GM12878 (cell line): Measurements from ENCODE around the gene CEACAM5. TPM values are rescaled to one million over a fixed set of nuclear protein-coding genes. Genes with fewer than 3 reads are reported as not detected.

Source experiments
- ATAC-seq: fragments of 200-7000 bp; cut with Tn5 transposase; 3 replicates; pipeline ENCODE4 v1.9.1; 2020; ENCODE audit warnings: mild to moderate bottlenecking, moderate library complexity
- BruUV-seq: library from RNA; stranded (reverse); fragments of 400-500 nt; replicated peaks from 2 replicates; lab custom pipeline; 2021; lab: Mats Ljungman, UMichigan
- CTCF ChIA-PET: fragments of 300-600 bp; sonication (Branson Sonifier 250); formaldehyde crosslinking; extraction: SDS; loops from one replicate; lab custom pipeline; 2021; ENCODE audit warnings: inconsistent platforms; lab: Yijun Ruan, JAX
- POLR2A ChIA-PET: fragments of 350-600 bp; formaldehyde crosslinking; extraction: SDS; loops from one replicate; lab custom pipeline; 2021; ENCODE audit warnings: inconsistent platforms; lab: Charles Lee
- RAD21 ChIA-PET: fragments of 300-600 bp; sonication (Branson Sonifier 250); formaldehyde crosslinking; loops from one replicate; lab custom pipeline; 2023; ENCODE audit warnings: antibody characterized with exemption; ENCODE audit not compliant: unreplicated experiment; lab: Charles Lee
- SMC1A ChIA-PET: fragments of 300-600 bp; sonication (Branson Sonifier 250); formaldehyde crosslinking; loops from one replicate; lab custom pipeline; 2023; ENCODE audit not compliant: unreplicated experiment, uncharacterized antibody; lab: Charles Lee
- DNase-seq: peaks from one replicate; pipeline ENCODE4 v3.0.0-alpha.2; 2011; ENCODE audit warnings: low read depth, low spot score
- FAIRE-seq: peaks from 3 replicates; lab custom pipeline; 2011; peaks lifted over from hg19 to GRCh38; lab: Jason Lieb, UNC
- H2AFZ ChIP-seq: 2 replicates; pipeline ENCODE4 v1.6.0; 2011; ENCODE audit warnings: low read depth, low read length, control low read depth; ENCODE audit not compliant: control insufficient read depth
- H3K27ac ChIP-seq: 2 replicates; pipeline ENCODE4 v1.5.1; 2011; ENCODE audit warnings: control low read depth; ENCODE audit not compliant: control insufficient read depth, insufficient read depth
- H3K27me3 ChIP-seq, 2 experiments: replicated peaks in 1 of 2; 2 replicates each; pipeline versions ENCODE4 v1.6.0 to v1.6.1; 2011; ENCODE audit warnings: low read length in 1 of 2; ENCODE audit not compliant: control insufficient read depth in 2 of 2, insufficient read depth in 2 of 2
- H3K36me3 ChIP-seq, 2 experiments: 2 replicates each; pipeline ENCODE4 v1.5.1; 2011; ENCODE audit warnings: low read length in 1 of 2; ENCODE audit not compliant: control insufficient read depth in 2 of 2, insufficient read depth in 2 of 2
- H3K4me1 ChIP-seq: 2 replicates; pipeline ENCODE4 v1.6.1; 2011; ENCODE audit warnings: mild to moderate bottlenecking, low read length, moderate library complexity, mixed read lengths; ENCODE audit not compliant: control insufficient read depth, insufficient read depth
- H3K4me2 ChIP-seq: 2 replicates; pipeline ENCODE4 v1.6.0; 2011; ENCODE audit warnings: control low read depth; ENCODE audit not compliant: control insufficient read depth, insufficient read depth
- H3K4me3 ChIP-seq: fragments of 200-600 bp; sonication (generic); 2 replicates; pipeline ENCODE4 v1.5.1; 2016
- H3K79me2 ChIP-seq: 2 replicates; pipeline ENCODE4 v1.6.0; 2011; ENCODE audit warnings: low read length; ENCODE audit not compliant: control insufficient read depth, insufficient read depth
- H3K9ac ChIP-seq: 2 replicates; pipeline ENCODE4 v1.8.0; 2011; ENCODE audit warnings: low read length, control low read depth, mixed read lengths; ENCODE audit not compliant: control insufficient read depth, insufficient read depth
- H3K9me3 ChIP-seq: replicated peaks from 3 replicates; pipeline ENCODE4 v1.5.1; 2011; ENCODE audit warnings: mild to moderate bottlenecking, low read length; ENCODE audit not compliant: control insufficient read depth, insufficient read depth
- H4K20me1 ChIP-seq: 2 replicates; pipeline ENCODE4 v1.6.0; 2011; ENCODE audit not compliant: control insufficient read depth, insufficient read depth
- ASH2L ChIP-seq: fragments of 300-600, 200-600 bp; sonication (generic); IDR thresholded peaks from 2 replicates; pipeline ENCODE4 v1.6.1; 2017; ENCODE audit warnings: low read depth, mild to moderate bottlenecking, borderline replicate concordance
- EZH2 ChIP-seq: IDR thresholded peaks from 2 replicates; pipeline ENCODE4 v1.6.1; 2012; ENCODE audit warnings: low read depth, mild to moderate bottlenecking, control low read depth, inconsistent platforms, low read length, borderline replicate concordance; ENCODE audit not compliant: control insufficient read depth
- HDAC2 ChIP-seq: fragments of 200-600 bp; sonication (generic); IDR thresholded peaks from 2 replicates; pipeline ENCODE4 v1.6.1; 2017
- IKZF1 ChIP-seq: fragments of 450-650 bp; conservative IDR thresholded peaks from 2 replicates; pipeline ENCODE4 v1.6.1; 2017; ENCODE audit warnings: antibody characterized with exemption, mild to moderate bottlenecking
- JUNB ChIP-seq: IDR thresholded peaks from 2 replicates; pipeline ENCODE4 v1.6.1; 2016; ENCODE audit warnings: antibody characterized with exemption, mild to moderate bottlenecking
- LARP7 ChIP-seq: fragments of 450-650 bp; IDR thresholded peaks from 2 replicates; pipeline ENCODE4 v1.6.1; 2017; ENCODE audit warnings: mild to moderate bottlenecking
- MAX ChIP-seq: IDR thresholded peaks from 2 replicates; pipeline ENCODE4 v1.6.1; 2012; ENCODE audit warnings: low read depth, low read length, improper control_type of control experiment
- NFYA ChIP-seq: IDR thresholded peaks from 2 replicates; pipeline ENCODE4 v1.6.1; 2011; ENCODE audit warnings: low read depth, mild to moderate bottlenecking, low read length, improper control_type of control experiment, borderline replicate concordance
- SMAD1 ChIP-seq: fragments of 450-650 bp; IDR thresholded peaks from 2 replicates; pipeline ENCODE4 v1.6.1; 2018; ENCODE audit warnings: mild to moderate bottlenecking, low read depth; ENCODE audit not compliant: partially characterized antibody
- STAT3 ChIP-seq: IDR thresholded peaks from 2 replicates; pipeline ENCODE4 v1.6.1; 2011; ENCODE audit warnings: low read depth, low read length, improper control_type of control experiment
- TCF12 ChIP-seq: IDR thresholded peaks from 2 replicates; pipeline ENCODE4 v1.6.1; 2011; ENCODE audit warnings: low read depth, mild to moderate bottlenecking, low read length
- ZNF274 ChIP-seq: IDR thresholded peaks from one replicate; pipeline ENCODE4 v1.8.0; 2011; ENCODE audit not compliant: insufficient read length, insufficient read depth
- ZSCAN29 ChIP-seq: fragments of 450-650 bp; IDR thresholded peaks from 2 replicates; pipeline ENCODE4 v1.6.1; 2017; ENCODE audit warnings: mild to moderate bottlenecking, moderate library complexity
- WGBS: methylation state at CpG from one replicate; pipeline ENCODE4 v1.1.6; 2016; ENCODE audit warnings: low lambda C conversion rate; ENCODE audit not compliant: insufficient replicate concordance, insufficient coverage; ENCODE audit errors: missing lambda C conversion rate; 5-methylcytosine and 5-hydroxymethylcytosine counted together
- in situ Hi-C: fragments of 300-500 bp; cut with MboI; formaldehyde crosslinking; loops from 9 replicates; pipeline ENCODE4 v1.14.3; 2018; ENCODE audit warnings: mixed read lengths
- intact Hi-C: fragments of 100-400 bp; cut with micrococcal nuclease; formaldehyde crosslinking; loops from one replicate; pipeline ENCODE4 v1.14.2; 2022; ENCODE audit not compliant: unreplicated experiment
- polyA plus RNA-seq, 11 experiments: library from polyadenylated mRNA; depleted of rRNA in 4 of 11; unstranded in 6 of 11; stranded (reverse) in 5 of 11; fragments of >200 nt; fragmentation: Nextera tagmentation in 4 of 11; fragmentation: Illumina TruSeq in 1 of 11; extraction: Ambion mirVana in 4 of 11; extraction: Trizol in 1 of 11; gene quantifications; 1 replicate in 1 of 11; 2 replicates in 10 of 11; pipeline versions ENCODE4 v1.2.1 to v1.2.3, GENCODE V29; 2011 to 2016; ENCODE audit warnings: inconsistent platforms in 2 of 11, missing spikeins in 2 of 11, low read depth in 1 of 11
- total RNA-seq, 4 experiments: library from RNA; depleted of rRNA in 3 of 4; stranded (reverse); fragments of >200 nt in 3 of 4; fragmentation: Illumina TruSeq in 1 of 4; extraction: Trizol in 1 of 4; gene quantifications; 2 replicates each; pipeline versions ENCODE4 v1.2.1 to v1.2.3, GENCODE V29; 2013 to 2021
- TF ChIP-seq, protein P1 (sequence below): fragments of 150-350 bp; IDR thresholded peaks from 2 replicates; pipeline ENCODE4 v1.6.1; 2014; ENCODE audit warnings: mild to moderate bottlenecking, low read depth, low read length
- TF ChIP-seq, protein P2 (sequence below): IDR thresholded peaks from 2 replicates; pipeline ENCODE4 v1.6.1; 2011; ENCODE audit warnings: mild to moderate bottlenecking, low read depth, low read length, moderate library complexity; ENCODE audit not compliant: insufficient replicate concordance

Gene CEACAM5
- total and polyA plus RNA-seq, 10 of the 15 experiments (the other 5 are each of a cell fraction or from before 2014, with no cell fraction given) = 0.38 TPM; not detected in 9

- ChIA-PET RAD21 (interaction anchor here (0.7 kb wide), 1 partner anchor 16 kb away, joined by 3 read pairs; no protein-coding TSS in a partner anchor), SMC1A (interaction anchor here (1.2 kb wide), 1 partner anchor 46 kb away, joined by 3 read pairs; no protein-coding TSS in a partner anchor), CTCF (interaction anchor here (1.0 to 8.1 kb wide), 4 partner anchors 19 to 107 kb away, joined by 3 to 72 read pairs (median 4); no protein-coding TSS in a partner anchor), POLR2A (no interaction called here)
- Histone ChIP-seq H3K27ac (no peak within 1 kb of the TSS), H3K27me3 (no peaks in the 10 kb centered on the region), H3K9ac (no peak within 1 kb of the TSS), H3K9me3 (no peaks in the 10 kb centered on the region), H3K4me1 (no peaks in the 10 kb centered on the region), H3K36me3 (no peaks in the 10 kb centered on the region), H4K20me1 (no peaks in the 10 kb centered on the region), H2AFZ (no peak within 1 kb of the TSS), H3K4me2 (no peak within 1 kb of the TSS), H3K4me3 (no peak within 1 kb of the TSS), H3K79me2 (no peaks in the 10 kb centered on the region)
- ATAC-seq = no peak
- no peak for FAIRE-seq
- in situ Hi-C loops (no loop called here), intact Hi-C loops (no loop called here)
- DNase-seq = no peak
- BruUV-seq = no TSS peak
- 22% methylated on average over 1 of the region's 1 CpG for WGBS
- TF ChIP-seq TCF12 (no peak), HDAC2 (no peak), ZSCAN29 (no peak), NFYA (no peak), JUNB (no peak), STAT3 (no peak), SMAD1 (no peak), IKZF1 (no peak), LARP7 (no peak), MAX (no peak), EZH2 (no peak), ZNF274 (no peak), ASH2L (no peak)
- TF ChIP-seq, protein P1, sequence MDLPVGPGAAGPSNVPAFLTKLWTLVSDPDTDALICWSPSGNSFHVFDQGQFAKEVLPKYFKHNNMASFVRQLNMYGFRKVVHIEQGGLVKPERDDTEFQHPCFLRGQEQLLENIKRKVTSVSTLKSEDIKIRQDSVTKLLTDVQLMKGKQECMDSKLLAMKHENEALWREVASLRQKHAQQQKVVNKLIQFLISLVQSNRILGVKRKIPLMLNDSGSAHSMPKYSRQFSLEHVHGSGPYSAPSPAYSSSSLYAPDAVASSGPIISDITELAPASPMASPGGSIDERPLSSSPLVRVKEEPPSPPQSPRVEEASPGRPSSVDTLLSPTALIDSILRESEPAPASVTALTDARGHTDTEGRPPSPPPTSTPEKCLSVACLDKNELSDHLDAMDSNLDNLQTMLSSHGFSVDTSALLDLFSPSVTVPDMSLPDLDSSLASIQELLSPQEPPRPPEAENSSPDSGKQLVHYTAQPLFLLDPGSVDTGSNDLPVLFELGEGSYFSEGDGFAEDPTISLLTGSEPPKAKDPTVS = no peak
- TF ChIP-seq, protein P2, sequence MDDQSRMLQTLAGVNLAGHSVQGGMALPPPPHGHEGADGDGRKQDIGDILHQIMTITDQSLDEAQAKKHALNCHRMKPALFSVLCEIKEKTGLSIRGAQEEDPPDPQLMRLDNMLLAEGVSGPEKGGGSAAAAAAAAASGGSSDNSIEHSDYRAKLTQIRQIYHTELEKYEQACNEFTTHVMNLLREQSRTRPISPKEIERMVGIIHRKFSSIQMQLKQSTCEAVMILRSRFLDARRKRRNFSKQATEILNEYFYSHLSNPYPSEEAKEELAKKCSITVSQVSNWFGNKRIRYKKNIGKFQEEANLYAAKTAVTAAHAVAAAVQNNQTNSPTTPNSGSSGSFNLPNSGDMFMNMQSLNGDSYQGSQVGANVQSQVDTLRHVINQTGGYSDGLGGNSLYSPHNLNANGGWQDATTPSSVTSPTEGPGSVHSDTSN = no peak
Observed at GRCh38 chr19:41688098-41688497, 20.3 kb upstream of the CEACAM5 start, which contains the start of gene CEACAM7. Gene CEACAM7, minus strand, starts transcription at chr19:41688270. Its CDS starts 105 bp downstream, at chr19:41688165.
